Right atrium auricular region (tissue), 2 donors: Measurements from ENCODE around the gene NME1. TPM values are rescaled to one million over a fixed set of nuclear protein-coding genes. Genes with fewer than 3 reads are reported as not detected.
"Not testable (repeated sequence)": the region's sequence is repeated elsewhere in the genome, so short reads cannot be mapped to it uniquely, and the experiment has no call there.

Experiments used
- DNase-seq: peaks from one replicate; pipeline ENCODE4 v3.0.0-alpha.2; 2019; ENCODE audit warnings: low spot score
- H3K27ac ChIP-seq, 2 donors: fragments of 200-600 bp; sonication (generic); 1 replicate in 1 of 2; 2 replicates in 1 of 2; pipeline ENCODE4 v1.5.1; 2016 to 2019
- H3K27me3 ChIP-seq, 2 donors: fragments of 200-600 bp; sonication (generic); one replicate each; pipeline versions ENCODE4 v1.5.1 to v1.6.0; 2017 to 2019
- H3K36me3 ChIP-seq: fragments of 200-600 bp; sonication (generic); one replicate; pipeline ENCODE4 v1.5.1; 2016
- H3K4me1 ChIP-seq, 2 donors: fragments of 200-600 bp; sonication (generic); one replicate each; pipeline versions ENCODE4 v1.5.1 to v1.6.0; 2017 to 2019
- H3K4me3 ChIP-seq, 2 donors: fragments of 200-600 bp; sonication (generic); 1 replicate in 1 of 2; 2 replicates in 1 of 2; pipeline ENCODE4 v1.5.1; 2017 to 2019; ENCODE audit warnings: mild to moderate bottlenecking in 1 of 2, moderate library complexity in 1 of 2
- H3K9me3 ChIP-seq, 2 donors: fragments of 200-600 bp; sonication (generic); one replicate each; pipeline ENCODE4 v1.5.1; 2019
- total RNA-seq, 2 donors: library from RNA; depleted of rRNA; stranded (reverse); fragments of >200 nt; gene quantifications; one replicate each; pipeline ENCODE4 v1.1.0, GENCODE V29; 2016
- TF ChIP-seq, protein P1 (sequence below), 2 donors: fragments of 200-600 bp; sonication (generic); IDR thresholded peaks; one replicate each; pipeline ENCODE4 v1.5.1; 2019; ENCODE audit warnings: antibody characterized with exemption in 2 of 2

The NME1 gene
- total RNA-seq, 2 donors from 2014 or later = 12.4 to 22.9 TPM

DNA sequence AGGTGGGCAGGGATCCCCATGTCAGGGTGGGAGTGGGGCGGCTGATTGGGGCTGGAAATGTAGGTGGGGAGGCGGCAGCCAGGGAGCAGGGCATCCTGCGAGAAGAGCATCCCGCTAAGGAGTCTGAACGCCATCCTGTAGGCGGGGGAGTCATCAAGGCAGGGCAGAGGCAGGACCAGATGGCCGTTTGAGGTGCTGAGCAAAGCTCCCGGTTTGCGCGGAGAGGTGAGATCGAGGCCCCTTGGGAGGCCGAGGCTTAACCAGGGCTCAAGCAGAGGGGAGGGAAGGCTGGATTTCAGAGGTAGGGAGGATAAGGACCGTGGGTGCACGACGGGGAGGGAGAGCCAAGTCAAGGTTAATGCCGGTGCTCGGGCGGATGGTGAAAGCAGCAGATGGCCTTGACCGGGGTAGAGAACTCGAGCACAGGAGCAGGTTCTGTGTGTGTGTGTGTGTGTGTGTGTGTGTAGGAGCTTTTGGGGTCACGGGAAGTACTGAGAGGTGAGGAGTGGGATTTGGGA is 12.4 kb downstream of the NME1 start:
- peak overlapping the region; percentile 83 to 96 for H3K4me3 ChIP-seq
- DNase-seq = no peak
- TF ChIP-seq, protein P1, sequence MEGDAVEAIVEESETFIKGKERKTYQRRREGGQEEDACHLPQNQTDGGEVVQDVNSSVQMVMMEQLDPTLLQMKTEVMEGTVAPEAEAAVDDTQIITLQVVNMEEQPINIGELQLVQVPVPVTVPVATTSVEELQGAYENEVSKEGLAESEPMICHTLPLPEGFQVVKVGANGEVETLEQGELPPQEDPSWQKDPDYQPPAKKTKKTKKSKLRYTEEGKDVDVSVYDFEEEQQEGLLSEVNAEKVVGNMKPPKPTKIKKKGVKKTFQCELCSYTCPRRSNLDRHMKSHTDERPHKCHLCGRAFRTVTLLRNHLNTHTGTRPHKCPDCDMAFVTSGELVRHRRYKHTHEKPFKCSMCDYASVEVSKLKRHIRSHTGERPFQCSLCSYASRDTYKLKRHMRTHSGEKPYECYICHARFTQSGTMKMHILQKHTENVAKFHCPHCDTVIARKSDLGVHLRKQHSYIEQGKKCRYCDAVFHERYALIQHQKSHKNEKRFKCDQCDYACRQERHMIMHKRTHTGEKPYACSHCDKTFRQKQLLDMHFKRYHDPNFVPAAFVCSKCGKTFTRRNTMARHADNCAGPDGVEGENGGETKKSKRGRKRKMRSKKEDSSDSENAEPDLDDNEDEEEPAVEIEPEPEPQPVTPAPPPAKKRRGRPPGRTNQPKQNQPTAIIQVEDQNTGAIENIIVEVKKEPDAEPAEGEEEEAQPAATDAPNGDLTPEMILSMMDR (IDR thresholded peaks at IDR 0.05) = no peak
- H3K27ac ChIP-seq = peak overlapping the region; percentile 90 to 99
- no peaks in the 10 kb centered on the region for H3K9me3 ChIP-seq
- H3K27me3 ChIP-seq = no peaks in the 10 kb centered on the region
- peaks cover 49% of the 10 kb centered on the region for H3K36me3 ChIP-seq
- peaks cover 0 to 19% of the 10 kb centered on the region in 2 donors for H3K4me1 ChIP-seq

DNA sequence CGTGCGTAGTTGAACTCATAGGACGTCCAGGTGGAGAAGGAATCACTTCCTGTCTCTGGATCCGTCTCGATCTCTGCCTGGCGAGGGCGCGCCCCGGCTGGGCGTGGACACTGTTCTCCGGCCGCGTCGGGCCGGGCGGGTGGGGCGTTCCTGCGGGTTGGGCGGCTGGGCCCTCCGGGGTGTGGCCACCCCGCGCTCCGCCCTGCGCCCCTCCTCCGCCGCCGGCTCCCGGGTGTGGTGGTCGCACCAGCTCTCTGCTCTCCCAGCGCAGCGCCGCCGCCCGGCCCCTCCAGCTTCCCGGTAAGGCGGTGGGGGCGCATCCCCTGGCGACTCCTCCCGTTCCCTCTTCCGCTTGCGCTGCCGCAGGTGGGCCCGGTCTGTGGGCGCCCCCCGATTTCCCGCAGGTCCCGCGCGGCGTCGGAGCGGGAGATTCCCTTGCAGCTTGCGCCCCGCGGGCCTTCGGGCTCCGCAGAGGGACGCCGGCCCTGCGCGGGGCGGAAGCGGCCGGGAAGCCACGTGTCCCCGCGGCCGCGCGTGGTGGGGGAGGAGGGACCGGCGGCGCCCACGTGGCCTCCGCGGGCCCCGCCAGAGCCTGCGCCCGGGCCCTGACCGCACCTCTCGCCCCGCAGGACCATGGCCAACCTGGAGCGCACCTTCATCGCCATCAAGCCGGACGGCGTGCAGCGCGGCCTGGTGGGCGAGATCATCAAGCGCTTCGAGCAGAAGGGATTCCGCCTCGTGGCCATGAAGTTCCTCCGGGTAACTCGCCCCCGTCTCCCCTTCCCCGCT is 13.0 kb downstream of the NME1 start, which contains the start of gene NME2:
TSS of gene NME2 (plus strand) at position 214 of the 789 bp plus-strand sequence. CDS start at position 634, 420 bp downstream.
- Histone ChIP-seq H3K27me3 (no peaks in the 10 kb centered on the region), H3K9me3 (no peaks in the 10 kb centered on the region), H3K4me1 (peaks cover 0 to 19% of the 10 kb centered on the region in 2 donors), H3K36me3 (peaks cover 49% of the 10 kb centered on the region), H3K4me3 (peak within 1 kb of the TSS; percentile 83 to 96), H3K27ac (peak within 1 kb of the TSS; percentile 90 to 99)
- peak; percentile 92 for DNase-seq
- TF ChIP-seq, protein P1 (IDR thresholded peaks at IDR 0.05) = no peak

DNA sequence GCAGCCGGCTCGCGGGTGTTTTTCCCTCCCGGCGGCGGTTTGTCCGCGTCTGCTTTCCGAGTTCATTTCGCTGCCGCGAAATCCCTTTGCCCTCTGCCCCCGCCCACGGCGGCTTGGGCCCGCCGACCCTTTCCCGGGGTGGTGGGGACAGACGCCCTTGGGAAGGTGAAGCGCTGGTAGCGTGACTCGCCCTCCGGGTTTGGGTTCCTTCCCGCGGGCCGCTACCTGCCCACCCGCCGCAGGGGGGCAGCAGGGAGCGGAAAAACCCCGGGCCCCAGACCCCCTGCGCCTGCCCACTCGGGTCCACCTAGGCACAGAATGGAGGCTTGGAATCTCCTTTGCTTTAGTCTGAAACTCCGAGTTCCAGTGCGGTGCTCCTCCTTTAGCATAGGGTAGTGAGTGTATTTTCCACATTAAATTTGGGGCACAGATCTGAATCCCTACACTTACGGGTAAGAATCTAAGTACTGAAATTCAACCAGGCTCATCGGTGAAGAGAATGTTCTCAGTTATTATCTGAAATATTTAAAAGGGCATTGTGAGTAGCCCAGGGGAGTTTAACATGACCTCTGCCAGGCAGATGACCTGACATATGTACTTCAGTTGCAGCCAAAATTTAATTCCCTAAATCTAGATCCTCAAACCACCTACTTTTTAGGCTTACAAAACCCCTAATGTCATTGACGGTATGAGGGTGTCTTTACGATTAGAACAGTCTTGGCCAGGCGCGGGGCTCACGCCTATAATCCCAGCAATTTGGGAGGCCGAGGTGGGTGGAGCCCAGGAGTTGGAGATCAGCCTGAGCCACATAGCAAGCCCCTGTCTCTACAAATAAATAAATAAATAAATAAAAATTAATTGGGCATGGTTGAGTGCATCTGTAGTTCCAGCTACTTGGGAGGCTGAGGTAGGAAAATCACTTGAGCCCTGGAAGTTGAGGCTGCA is 13.9 kb downstream of the NME1 start:
- Histone ChIP-seq H3K36me3 (peaks cover 50% of the 10 kb centered on the region), H3K4me1 (peaks cover 0 to 19% of the 10 kb centered on the region in 2 donors), H3K27ac (peak overlapping the region; percentile 90 to 99), H3K4me3 (peak overlapping the region; percentile 83 to 96), H3K9me3 (no peaks in the 10 kb centered on the region), H3K27me3 (no peaks in the 10 kb centered on the region)
- TF ChIP-seq, protein P1 (IDR thresholded peaks at IDR 0.05) = peak; percentile 56 to 75
- DNase-seq = peak; percentile 21

DNA sequence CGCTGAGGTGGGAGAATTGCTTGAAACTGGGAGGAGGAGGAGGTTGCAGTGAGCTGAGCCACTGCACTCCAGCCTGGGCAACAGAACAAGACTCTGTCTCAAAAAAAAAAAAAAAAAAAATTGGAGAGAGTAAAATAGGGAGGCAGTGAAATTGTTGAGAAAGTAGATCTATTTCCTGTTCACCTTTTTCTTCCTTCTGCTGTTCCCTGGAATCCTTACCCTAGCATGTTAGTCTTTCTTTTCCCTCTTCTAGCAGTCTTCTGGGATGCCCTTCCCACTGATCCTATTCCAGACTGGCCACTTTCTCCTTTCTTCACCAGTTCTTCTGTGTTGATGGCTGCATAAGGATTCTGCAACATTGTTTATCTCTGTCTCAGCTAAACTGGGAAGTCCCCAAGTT is 16.0 kb downstream of the NME1 start:
- H3K27me3 ChIP-seq = no peaks in the 10 kb centered on the region
- H3K9me3 ChIP-seq = no peaks in the 10 kb centered on the region
- no peak for DNase-seq
- peaks cover 50% of the 10 kb centered on the region for H3K36me3 ChIP-seq
- H3K4me1 ChIP-seq = peaks cover 0 to 19% of the 10 kb centered on the region in 2 donors
- no peak overlapping the region for H3K4me3 ChIP-seq
- no peak overlapping the region for H3K27ac ChIP-seq
- TF ChIP-seq, protein P1 (IDR thresholded peaks at IDR 0.05) = no peak

DNA sequence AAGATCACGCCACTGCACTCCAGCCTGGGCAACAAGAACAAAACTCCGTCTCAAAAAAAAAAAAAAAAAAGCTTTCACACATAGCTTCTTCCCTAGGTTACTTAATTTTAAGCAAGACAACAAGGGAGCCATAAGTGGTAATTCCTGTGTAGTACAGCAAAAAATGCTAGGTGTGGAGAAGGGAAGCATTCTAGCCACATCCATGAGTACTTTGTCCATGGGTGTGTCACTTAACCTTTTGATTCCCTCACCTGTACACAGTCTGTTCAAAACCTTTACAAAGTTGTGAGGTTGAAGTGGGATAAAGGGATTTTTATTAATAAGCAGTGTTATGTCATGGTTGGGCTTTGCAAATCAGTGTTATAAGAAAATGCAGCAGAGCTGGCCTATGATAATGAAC is 17.4 kb downstream of the NME1 start:
- Histone ChIP-seq H3K4me1 (peaks cover 0 to 11% of the 10 kb centered on the region in 2 donors), H3K27me3 (no peaks in the 10 kb centered on the region), H3K9me3 (no peaks in the 10 kb centered on the region), H3K4me3 (no peak overlapping the region), H3K27ac (no peak overlapping the region), H3K36me3 (peaks cover 50% of the 10 kb centered on the region)
- TF ChIP-seq, protein P1 (IDR thresholded peaks at IDR 0.05) = no peak
- peak; percentile 16 for DNase-seq

DNA sequence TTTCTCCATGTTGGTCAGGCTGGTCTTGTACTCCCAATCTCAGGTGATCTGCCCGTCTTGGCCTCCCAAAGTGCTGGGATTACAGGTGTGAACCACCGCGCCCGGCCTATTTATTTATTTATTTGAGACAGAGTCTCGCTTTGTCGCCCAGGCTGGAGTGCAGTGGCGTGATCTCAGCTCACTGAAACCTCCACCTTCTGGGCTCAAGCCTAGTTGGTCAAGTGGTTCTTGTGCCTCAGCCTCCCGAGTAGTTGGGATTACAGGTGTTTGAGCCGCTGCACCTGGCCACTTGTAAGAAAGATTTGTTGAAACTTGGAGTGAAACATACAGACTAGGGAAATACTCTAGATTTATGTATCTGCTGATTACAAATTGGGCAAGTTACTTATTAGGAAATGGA is 18.7 kb downstream of the NME1 start:
- not testable (repeated sequence) for H3K9me3 ChIP-seq, H3K27ac ChIP-seq, H3K4me3 ChIP-seq, H3K4me1 ChIP-seq, H3K27me3 ChIP-seq
- H3K36me3 ChIP-seq = peaks cover 50% of the 10 kb centered on the region
- peak; percentile 32 for DNase-seq
